Measurements from ENCODE around the gene FOXF2.

DNA sequence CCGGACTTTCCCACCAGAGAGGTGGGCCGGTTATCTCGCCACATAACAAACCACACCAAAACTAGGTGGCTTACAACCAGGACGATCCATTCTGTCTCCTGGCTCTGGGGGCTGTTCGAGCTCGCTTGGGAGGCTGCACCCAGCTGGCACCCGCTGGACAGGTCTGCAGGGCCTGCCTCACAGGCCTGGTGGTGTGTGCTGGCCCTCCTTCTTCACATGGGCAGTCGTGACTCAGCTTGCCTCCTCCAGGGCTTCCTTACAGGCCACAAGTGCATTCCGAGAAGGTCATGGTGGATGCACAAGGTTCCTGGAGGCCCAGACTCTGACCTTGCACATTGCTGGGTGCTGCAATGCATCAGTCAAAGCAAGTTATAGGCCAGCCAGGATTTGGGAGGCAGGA lies 34.2 kb downstream of the FOXF2 start:
- TF ChIP-seq POLR2A (IDR thresholded peaks at IDR 0.05) = no peak
- TF ChIP-seq, protein P1, sequence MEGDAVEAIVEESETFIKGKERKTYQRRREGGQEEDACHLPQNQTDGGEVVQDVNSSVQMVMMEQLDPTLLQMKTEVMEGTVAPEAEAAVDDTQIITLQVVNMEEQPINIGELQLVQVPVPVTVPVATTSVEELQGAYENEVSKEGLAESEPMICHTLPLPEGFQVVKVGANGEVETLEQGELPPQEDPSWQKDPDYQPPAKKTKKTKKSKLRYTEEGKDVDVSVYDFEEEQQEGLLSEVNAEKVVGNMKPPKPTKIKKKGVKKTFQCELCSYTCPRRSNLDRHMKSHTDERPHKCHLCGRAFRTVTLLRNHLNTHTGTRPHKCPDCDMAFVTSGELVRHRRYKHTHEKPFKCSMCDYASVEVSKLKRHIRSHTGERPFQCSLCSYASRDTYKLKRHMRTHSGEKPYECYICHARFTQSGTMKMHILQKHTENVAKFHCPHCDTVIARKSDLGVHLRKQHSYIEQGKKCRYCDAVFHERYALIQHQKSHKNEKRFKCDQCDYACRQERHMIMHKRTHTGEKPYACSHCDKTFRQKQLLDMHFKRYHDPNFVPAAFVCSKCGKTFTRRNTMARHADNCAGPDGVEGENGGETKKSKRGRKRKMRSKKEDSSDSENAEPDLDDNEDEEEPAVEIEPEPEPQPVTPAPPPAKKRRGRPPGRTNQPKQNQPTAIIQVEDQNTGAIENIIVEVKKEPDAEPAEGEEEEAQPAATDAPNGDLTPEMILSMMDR (IDR thresholded peaks at IDR 0.05) = no peak
- TF ChIP-seq EP300 (IDR thresholded peaks at IDR 0.05) = no peak
